HG03025 (cell line): ENCODE data around the gene TMEM37.

Source experiments
- ATAC-seq: cut with Tn5 transposase; IDR thresholded peaks from one replicate; pipeline ENCODE4 v1.9.1; 2021; ENCODE audit warnings: mild to moderate bottlenecking, moderate library complexity; ENCODE audit not compliant: unreplicated experiment, low FRiP score

The TMEM37 gene

DNA sequence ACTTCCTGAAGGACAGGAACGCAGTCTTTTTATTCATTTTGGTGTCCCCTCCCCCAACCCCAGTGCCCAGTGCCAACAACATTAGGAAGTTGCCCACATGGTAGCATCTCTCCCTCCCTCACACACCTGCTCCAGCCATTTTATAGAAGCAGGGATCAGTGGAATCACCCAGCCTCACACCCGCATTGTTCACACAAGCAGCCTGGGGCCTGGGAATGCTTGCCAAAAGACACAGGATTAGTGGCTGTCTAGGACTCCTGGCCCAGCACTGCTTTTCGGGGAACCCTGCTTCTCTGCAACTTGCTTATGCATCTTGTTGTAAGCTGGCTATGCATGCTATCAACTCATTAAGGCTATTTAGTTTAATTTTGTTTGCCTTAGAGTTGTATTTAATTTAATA lies 17.9 kb downstream of the TMEM37 start:
- no peak for ATAC-seq

DNA sequence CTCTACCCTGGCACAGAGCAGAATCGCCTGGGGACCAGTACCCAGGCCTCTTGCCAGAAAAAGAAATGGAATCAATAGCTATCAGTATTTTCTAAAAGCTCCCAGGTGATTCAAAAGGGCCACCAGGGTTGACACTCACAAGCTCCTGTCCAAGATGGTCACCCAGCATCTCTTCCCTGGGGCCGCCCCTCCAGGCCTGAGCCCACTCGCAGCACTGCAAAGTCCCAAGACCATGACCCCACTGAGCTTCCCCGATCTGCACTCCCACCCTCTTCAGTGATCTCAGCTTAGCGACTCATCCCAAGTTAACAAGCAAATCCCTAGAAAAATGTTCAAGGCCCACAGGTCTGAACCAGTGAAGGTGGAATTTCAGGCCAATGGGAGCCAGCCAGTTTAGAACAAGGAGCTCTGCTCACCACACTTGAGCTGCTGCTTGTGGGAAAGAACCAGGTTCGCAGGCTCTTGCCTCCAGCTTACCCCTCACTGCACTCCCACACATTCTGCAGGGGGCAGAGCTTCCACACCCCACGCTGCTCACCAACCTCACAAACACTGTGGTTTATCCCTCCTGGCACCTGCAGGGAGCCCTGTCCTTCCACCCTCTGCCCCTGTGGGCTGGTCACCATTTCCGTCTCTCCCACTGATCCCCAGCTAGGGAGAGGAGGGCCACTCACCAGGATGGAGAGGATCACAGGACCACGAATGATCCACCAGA lies 19.8 kb downstream of the TMEM37 start:
- ATAC-seq = no peak

DNA sequence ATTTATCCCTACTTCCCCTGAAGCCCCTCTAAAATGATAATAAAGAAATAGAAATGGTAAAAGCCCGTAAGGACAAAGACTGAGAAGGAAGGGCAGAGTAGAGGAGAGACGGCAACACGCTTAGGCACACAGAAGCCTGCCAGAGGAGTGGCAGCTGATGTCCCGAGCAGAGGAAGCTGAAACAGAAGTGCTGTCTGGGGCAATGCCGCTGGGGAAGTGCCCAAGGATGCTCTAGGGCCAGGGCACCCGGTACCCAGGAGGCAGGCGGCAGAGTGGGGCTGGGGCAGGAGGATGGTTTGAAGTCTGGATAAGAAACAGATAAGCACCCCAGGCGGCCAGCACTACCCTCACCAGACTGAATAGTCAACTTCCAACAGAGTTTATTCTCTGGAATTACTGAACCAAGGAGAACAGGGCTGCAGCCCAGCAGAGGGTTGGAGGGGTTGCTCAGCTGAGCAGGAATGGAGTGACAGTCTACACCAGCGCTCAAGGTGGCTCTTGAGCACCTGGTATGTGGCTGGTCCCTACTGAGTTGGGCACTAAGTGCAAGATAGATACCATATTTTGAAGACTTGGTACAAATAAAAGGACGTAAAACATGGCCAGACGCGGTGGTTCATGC lies 22.4 kb downstream of the TMEM37 start:
- no peak for ATAC-seq

DNA sequence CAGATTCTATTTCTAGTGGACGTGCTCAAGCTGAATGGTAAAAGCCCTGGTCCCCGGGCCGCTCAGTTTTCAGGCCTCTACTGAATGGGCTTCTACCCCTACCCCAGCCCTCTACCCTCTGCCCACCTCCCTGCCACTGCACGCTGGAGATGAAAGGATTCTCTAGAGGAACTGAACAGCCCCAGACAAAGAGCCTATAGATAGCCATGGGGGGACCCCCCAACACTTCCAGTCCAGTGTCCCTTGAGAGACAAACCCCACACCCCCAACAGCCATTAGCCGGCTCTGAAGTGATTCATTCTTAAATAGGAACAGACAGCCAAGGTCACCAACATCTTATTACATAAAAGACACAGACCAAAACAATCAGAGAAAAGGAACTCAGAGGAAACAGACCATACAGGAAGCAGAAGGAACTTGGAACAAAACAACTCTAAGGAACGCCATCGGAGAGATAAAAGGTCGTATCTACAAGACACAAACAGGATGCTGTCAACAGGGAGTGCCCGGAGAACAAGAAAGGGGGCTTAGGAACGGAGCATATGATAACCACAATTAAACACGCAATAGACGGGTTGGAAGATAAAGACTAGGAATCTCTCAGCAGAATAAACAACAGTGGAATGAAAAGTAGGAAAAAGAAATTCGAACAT lies 23.5 kb downstream of the TMEM37 start:
- ATAC-seq = no peak

DNA sequence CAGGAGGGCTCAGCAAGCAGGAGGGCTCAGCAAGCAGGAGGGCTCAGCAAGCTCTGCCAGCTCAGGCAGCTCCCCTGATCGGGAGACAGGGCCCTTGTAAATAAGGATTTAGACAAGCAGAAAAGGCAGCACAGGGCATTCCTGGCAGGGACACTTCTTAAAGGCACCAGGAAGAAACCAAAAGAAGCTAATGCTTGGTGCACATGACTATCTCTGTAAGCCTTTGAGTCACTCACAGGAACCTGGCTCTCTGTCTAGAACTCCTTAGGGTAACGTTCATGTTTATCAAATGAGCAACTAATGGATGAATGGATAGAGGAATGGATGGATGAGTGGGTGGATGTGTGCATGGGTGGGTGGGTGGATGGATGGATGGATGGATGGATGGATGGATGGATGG lies 28.4 kb downstream of the TMEM37 start:
- ATAC-seq = no peak

DNA sequence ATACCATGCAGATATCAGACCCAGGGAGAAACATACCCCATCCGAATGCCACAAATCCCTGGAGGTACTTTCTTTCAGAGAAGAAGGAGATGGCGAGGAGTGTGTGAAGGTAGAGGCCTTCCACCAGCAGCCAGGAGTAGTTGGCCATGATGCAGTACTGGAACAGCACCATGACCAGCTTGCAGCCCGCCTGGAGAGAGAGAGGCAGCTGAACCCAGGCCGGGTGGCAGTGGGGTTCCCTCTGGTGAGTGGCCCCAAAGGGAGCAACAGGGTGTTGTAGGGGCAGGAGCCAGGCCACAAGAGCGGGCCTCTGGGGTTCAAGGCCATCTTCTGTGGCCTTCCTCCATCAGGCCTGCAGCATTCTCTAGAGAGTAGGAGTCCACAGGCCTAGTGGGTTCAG lies 30.2 kb downstream of the TMEM37 start:
- no peak for ATAC-seq

DNA sequence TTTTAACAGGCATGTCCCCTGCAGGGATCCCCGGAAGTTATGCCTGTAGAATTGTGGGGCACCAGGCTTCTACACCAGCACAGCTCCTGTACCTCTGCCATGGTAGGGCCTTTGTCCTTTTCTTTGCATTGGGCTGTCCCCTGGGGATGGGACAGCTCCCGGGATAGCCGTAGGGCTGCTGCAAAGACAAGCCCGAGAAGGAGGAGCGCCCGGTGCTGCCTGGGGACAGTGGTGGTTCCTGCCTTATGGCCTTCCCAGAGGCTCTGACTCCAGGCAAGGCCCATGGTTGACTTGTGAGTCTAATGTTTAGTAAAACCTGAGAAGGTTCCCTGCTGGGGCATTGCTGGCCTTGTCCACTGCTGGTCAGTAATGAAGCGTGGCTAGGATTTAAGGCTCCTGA lies 30.9 kb downstream of the TMEM37 start:
- ATAC-seq = no peak

DNA sequence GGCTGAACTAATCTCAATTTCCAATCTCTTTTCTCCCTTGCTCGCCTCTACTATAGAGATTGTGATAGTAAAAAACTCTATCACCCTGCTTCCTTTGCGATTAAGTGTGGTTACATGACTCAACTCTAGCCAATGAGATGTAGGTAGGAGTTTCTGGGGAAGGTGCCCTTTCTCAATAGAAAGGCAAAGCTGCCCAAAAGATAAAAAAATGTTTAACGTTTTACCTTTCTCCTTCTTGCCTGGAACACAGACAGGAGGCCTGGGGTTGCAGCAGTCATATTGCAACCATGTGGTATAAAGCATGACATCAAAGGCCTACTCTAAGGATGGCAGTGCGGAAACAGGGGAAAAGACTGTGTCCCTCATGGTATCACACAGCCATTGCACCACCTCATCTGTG lies 31.5 kb downstream of the TMEM37 start:
- no peak for ATAC-seq

DNA sequence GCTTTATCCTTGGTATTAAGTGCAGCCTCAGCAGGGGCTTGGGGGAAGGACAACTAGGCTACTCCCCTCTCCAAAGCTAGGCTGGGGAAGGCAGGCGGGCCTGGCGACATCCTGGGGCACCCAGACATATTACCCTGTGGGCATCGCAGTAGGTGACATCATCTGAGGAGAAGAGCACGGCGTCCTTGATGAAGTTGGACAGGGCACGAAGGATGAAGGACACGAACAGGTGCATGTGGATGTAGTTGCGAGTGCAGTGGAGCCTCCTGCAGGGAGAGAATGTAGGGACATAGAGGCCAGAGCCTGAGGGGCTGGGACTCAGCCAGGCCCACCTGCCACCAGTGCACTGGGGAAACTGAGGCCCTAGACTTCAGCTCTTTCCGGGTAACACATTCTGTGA lies 32.3 kb downstream of the TMEM37 start:
- ATAC-seq = no peak

DNA sequence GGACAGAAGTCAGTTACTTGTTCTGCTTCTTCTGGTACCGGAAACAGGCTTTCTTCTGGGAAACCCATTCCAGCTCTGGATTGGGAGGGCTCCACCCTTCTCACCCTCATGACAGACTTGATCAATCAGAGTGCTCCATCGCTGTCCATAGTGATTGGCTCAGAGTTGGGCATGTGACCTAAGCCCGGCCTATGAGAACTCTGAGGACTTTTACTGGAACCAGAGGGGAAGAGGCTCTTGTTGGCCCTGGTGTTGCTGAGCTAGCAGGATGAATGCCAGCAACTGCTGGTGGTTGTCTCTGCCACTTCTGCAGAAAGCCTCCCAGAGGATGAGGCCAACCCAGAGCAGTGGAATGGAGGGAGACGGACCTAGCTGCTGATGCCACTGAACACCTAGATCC lies 33.3 kb downstream of the TMEM37 start:
- ATAC-seq = no peak

DNA sequence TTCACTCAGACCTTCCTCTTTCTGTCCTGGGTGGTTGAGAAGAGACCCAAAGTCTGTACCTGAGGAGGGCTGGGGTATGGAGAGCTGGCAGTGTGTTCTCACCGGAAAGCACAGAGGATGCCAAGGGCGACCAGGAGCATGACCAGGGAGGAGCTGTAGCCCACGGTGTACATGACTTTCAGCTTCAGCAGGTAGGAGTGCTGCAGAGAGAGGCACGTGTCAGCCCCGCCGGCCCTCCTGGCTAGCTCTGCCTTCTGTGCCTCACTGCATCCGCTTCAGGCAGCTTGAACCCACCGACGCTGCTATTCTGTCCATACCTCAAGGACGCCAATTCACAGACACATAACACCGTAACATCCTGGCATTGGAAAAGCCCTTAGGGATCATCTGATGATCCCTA lies 34.0 kb downstream of the TMEM37 start:
- no peak for ATAC-seq

DNA sequence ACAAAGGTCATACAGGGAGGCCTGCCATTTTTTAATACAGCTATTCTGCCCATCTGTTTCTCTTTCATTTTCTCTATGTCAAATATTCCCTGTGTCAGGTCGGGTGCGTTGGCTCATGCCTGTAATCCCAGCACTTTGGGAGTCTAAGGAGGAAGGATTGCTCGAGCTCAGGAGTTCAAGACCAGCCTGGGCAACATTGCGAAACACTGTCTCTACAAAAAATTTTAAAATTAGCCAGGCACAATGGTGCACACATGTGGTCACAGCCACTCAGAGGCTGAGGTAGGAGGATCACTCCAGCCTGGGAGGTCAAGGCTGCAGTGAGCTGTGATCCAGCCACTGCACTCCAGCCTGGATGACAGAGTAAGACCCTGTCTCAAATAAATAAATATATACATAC lies 34.7 kb downstream of the TMEM37 start:
- no peak for ATAC-seq

DNA sequence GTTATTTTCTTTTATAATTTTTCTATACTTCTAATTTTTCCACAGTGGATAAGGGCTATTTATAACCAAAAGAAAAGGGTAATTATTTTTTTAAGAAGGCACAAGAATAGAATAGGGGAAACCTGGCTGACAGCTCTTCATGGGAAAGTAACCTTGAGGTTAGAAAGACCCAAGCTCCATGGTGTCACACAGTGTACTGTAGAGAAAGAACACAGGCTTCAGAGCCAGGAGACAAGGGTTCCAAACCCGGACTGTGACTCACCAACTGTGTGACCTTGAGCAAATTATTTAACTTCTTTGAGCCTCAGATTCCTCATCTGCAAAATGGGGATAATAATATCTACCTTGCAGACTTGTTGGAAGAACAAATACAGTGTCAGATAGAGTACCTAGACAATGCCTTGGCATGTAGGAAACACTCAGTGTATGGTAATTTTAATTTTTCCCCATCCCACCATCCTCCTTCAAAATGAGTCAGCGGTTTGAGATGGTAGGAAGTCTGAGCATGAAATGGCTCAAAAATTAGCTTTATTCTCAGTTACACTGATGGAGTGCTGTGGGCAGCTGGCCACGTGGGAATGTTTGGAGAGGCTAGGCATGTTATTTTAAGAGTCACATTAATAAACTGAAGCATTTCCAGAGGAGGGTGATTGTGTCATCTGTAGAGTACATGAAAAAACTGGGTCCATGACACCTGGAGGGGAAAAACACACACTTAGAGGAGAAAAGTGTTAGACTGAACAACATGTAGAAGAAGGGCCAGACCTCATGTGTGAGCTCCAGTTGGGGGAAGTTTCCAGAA lies 36.7 kb downstream of the TMEM37 start:
- ATAC-seq = no peak

DNA sequence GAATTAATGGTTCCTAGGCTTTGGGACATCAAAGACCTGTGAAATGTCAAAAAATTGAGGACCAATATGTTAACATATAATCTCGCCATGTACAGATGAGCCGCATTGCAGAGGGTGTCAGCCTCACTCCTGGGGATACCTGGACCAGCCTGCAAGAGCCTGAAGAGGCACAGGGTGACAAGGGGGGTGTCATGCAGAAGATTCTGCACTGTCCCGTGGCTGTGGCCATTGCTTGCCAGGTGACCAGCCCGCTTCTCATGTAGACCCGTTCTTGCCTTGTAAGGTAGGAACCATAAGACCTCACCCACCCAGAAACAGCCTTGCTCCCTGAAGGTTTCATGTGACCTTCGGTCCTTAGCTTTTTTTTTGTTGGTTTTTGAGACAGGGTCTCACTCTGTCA lies 37.5 kb downstream of the TMEM37 start:
- no peak for ATAC-seq

DNA sequence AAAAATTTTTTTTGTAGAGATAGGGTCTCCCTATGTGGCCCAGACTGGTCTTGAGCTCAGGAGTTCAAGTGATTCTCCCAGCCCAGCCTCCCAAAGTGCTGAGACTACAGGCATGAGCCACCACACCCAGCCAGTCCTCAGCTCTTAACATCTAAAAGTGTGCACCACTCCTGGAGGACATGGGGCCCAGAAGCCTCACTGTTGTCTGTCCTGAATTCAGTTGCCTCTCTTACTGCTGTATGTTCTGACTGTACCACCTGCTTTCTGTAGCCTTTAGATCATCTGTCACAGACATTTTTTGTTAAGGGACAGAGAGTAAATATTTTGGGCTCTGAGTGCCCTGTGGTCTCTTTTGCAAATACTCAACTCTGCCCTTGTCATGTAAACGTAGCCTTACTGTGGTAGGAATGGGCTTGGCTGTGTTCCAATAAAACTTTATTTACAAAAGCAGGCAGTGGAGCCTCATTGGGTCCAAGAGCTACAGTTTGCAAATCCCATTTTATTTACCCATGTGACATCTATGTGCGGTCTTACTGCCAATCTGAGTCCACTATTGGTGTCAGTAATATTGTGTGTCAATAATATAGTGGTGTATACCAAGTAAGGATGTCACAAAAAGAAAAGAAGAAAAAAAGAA lies 38.1 kb downstream of the TMEM37 start:
- no peak for ATAC-seq

DNA sequence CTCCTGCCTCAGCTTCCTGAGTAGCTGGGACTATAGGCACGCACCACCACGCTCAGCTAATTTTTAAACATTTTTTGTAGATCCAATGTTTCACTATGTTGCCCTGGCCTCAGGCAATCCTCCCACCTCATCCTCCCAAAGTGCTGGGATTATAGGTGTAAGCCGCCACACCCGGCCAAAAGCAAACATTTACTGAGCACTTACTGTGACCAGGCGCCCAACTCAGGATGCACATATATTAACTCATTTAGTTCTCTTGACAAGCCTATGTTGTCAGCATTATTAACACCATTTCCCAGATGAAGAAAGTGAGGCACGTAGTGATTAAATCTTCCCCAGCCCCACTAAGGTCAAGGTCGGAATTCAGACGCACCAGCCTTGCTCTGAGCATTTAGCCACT lies 41.1 kb downstream of the TMEM37 start:
- no peak for ATAC-seq

DNA sequence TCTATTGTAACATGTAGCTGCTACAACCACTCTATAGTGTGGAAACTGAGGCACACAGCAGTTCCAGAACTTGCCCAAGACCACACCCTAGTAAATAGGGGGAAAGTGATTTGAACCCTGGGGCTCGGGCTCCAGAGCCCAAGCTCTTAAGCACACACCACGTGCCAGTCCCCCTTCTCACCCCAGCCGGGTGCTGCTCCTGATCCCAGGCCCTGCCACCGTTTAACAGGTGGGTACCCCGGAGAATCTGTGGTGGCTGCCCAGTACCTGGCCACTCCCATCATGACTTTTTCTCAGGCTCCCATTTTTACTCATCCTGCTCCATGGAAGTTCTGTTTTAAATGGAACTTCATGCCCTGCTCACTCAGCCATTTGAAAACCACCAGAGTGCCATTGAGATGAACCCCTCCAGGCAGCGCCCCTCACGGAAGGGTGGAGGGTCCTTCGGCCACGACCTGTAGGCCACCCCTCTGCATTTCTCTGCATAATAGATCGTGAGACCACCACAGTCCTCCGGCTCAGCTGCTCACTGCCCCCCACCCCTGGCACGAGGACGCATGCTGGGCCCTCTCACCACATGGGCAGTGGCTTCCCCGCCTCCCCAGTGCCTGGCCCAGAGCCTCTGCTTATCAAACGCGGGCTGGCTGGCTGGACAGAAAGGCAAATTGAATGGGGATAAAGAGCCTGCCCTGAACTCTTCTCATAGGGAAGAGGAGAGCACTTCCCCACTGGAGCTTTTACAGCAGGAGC lies 42.1 kb downstream of the TMEM37 start:
- ATAC-seq = no peak

DNA sequence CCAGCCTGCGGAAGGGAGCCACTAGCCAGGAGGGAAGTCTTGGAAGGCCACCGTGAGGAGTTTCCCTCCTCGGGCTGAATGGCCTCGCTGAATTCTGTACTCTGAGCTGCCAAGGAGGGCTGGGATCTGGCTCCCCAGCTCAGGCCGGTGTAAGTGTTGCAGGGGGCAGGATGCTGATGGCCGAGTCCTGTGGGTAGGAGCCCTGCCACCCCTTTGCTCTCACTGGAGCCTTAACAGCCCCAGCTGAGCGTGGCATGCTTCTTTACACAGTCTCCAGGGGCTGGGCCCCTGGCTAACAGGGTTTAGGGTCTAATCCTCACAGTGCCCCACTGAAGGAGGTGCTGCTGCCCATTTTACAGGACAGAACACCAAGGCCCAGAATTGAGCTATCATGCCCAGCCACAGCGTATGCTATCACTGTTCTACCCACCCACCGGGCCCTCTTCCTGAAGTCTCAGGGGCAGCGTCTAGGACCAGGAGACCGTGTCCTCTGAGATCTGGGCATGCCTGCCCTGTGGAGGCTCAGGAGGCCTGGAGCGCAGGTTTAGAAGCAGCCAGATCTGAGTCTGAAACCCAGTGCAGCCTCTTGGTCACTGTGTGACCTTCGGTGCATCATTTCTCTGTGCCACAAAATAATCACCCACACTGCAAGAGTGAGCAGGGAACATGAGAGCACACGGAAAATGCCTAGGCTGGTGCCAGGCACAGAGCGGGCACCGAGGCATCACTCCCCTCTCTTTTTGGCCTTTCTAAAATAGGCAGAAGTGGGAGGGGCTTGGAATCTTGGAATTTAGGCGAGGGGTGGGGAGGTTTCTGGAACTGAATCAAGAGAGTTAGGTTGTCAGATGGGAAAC lies 42.9 kb downstream of the TMEM37 start:
- ATAC-seq = no peak

DNA sequence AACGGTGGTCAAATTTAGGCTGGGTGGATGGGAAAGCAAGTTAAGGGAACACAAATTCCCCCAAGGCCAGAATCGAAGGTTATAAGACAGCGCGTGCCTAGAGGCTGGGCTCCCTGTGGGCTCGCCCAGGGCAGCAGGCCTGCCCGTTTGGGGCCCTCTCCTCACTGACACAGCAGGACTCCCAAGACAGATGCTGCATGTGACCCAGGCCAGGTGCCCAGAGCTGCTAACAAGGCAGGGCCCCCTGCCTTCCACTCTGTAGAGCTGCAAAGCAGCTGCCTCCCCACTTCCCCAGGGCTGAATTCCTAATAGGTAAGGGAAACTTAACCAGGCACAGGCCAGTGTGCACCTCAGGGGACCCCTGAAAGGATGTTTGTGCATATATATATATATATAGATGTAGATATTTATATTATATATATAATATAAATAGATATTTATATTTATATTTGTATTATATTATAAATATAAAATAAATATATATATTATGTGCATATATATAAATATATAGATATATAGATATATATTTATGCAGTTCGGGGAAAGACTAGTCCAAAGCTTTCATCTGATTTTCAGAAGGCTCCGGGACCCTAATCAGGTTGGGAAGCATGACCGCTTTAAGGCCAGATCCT lies 43.7 kb downstream of the TMEM37 start:
- no peak for ATAC-seq
